ENCODE data around the gene XYLT2.

Gene XYLT2

GRCh38 chr17:50349243-50349600 lies 3.3 kb downstream of the XYLT2 start:
- no peaks in the 10 kb centered on the region for H3K9me3 Mint-ChIP-seq
- ATAC-seq (replicated peaks) (no peak), DNase-seq (no peak)
- peak overlapping the region; percentile 57 for H3K27ac Mint-ChIP-seq
- H3K36me3 Mint-ChIP-seq, result peaks cover 7 to 19% of the 10 kb centered on the region in 2 donors
- no peaks in the 10 kb centered on the region for H3K27me3 Mint-ChIP-seq
- H3K4me3 Mint-ChIP-seq, result no peak overlapping the region
- peaks cover 35 to 49% of the 10 kb centered on the region in 2 donors for H3K4me1 Mint-ChIP-seq

GRCh38 chr17:50350733-50351132 lies 4.8 kb downstream of the XYLT2 start:
- H3K27ac Mint-ChIP-seq, result no peak overlapping the region
- peaks cover 9 to 29% of the 10 kb centered on the region in 2 donors for H3K36me3 Mint-ChIP-seq
- no peak overlapping the region for H3K4me3 Mint-ChIP-seq
- peaks cover 29 to 43% of the 10 kb centered on the region in 2 donors for H3K4me1 Mint-ChIP-seq
- no peaks in the 10 kb centered on the region for H3K27me3 Mint-ChIP-seq
- DNase-seq (no peak), ATAC-seq (replicated peaks) (no peak)
- H3K9me3 Mint-ChIP-seq, result no peaks in the 10 kb centered on the region

DNA sequence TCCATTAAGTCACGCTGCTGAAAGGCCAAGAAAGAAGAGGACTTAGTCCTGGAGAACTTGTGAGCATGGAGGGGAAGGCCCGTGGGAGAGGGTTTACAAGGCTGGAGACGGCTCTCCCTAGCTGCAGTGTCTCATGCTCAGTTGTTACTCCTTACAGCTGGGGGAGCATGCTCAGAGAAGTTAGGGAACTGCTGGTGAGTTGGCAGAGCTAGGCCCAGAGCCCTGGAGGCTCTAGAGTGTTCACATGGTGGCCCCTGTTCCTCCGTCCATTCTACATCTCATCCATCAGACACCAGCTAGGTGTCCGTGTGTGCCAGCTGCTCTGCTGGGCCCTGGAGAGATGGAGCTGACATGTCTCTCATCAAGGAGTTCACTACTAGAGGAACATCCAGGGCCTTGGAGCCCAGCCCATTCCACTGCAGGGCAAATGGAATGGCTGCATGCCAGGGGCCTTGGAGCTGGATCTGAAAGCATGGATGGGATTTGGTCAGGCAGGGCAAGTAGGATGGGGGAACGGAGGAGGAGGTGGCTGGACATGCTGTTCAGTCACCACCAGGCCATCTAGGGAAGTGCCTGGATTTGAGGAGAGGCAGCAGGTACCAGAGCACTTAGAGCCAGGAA lies 6.3 kb downstream of the XYLT2 start:
- no peaks in the 10 kb centered on the region for H3K27me3 Mint-ChIP-seq
- peaks cover 9 to 34% of the 10 kb centered on the region in 2 donors for H3K36me3 Mint-ChIP-seq
- H3K9me3 Mint-ChIP-seq, result no peaks in the 10 kb centered on the region
- ATAC-seq (replicated peaks) (no peak), DNase-seq (no peak)
- no peak overlapping the region for H3K4me3 Mint-ChIP-seq
- peaks cover 23 to 34% of the 10 kb centered on the region in 2 donors for H3K4me1 Mint-ChIP-seq
- H3K27ac Mint-ChIP-seq, result no peak overlapping the region

DNA sequence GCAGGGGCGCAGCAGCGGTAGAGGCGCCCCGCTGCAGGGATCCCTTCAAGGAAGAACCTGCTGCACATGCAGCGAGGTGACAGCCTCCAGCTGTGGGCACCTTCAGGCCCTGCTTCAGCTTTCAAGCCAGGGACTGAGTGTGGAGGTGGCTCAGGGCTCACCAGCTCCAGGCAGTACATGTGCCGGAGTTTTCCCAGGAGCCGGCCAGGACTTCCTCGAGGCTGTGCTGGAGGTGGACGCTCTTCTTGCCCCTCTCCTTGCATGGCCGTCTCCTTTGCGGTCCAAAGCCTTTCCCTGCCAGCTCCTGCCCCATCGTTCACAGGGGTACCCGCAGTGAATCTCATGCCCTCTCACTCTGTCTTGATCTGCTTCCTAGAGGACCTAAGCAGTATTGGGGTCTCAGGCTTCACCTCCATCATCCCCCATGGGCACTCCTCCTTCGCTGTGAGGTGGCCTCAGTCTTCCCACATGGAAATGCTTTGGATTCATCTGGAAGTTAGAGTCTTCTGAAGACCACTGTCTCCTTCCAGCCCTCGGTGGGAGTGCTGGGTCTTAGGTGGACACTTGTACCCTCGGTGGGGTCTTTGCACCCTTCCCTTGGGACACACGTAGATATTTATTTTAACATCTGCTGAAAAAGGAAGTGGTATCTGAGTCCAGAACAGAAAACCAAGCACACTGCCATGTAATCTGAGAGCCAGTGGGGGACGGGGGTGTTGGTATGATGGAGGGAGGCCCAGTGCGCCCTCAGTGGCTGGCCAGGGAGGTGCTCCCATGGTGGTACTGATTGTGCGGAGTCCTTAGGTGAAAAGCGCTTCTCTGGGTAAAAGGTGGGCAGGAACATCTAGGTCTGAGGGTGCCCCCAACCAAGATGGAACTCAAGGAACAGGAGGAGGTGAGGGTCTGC lies 7.0 kb downstream of the XYLT2 start:
- ATAC-seq (replicated peaks), result no peak
- DNase-seq, result no peak
- H3K27ac Mint-ChIP-seq, result no peak overlapping the region
- H3K36me3 Mint-ChIP-seq, result peaks cover 11 to 34% of the 10 kb centered on the region in 2 donors
- H3K27me3 Mint-ChIP-seq, result no peaks in the 10 kb centered on the region
- H3K4me3 Mint-ChIP-seq, result no peak overlapping the region
- H3K4me1 Mint-ChIP-seq, result peaks cover 21 to 26% of the 10 kb centered on the region in 2 donors
- no peaks in the 10 kb centered on the region for H3K9me3 Mint-ChIP-seq

GRCh38 chr17:50353600-50354195 lies 7.8 kb downstream of the XYLT2 start:
- DNase-seq, result no peak
- ATAC-seq (replicated peaks), result no peak
- H3K4me1 Mint-ChIP-seq, result peaks cover 16 to 20% of the 10 kb centered on the region in 2 donors
- no peak overlapping the region for H3K4me3 Mint-ChIP-seq
- peaks cover 13 to 34% of the 10 kb centered on the region in 2 donors for H3K36me3 Mint-ChIP-seq
- no peaks in the 10 kb centered on the region for H3K9me3 Mint-ChIP-seq
- H3K27me3 Mint-ChIP-seq, result no peaks in the 10 kb centered on the region
- H3K27ac Mint-ChIP-seq, result no peak overlapping the region

DNA sequence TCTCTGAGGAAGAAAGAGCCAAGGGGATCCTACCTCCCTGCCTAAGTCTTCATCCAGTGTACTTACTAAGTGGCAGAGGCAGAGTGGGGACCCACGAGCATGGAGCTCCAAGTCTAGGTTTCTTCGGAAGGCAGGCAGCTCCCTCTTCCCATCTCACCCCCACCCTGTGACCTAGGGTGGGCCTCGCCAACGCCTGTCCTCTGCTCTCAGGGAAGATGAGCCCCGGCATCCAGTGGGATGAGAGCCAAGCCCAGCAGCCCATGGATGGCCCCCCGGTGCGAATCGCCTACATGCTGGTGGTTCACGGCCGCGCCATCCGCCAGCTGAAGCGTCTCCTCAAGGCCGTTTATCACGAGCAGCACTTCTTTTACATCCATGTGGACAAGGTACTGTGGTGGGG lies 8.3 kb downstream of the XYLT2 start:
- no peaks in the 10 kb centered on the region for H3K27me3 Mint-ChIP-seq
- H3K4me3 Mint-ChIP-seq, result no peak overlapping the region
- H3K27ac Mint-ChIP-seq, result no peak overlapping the region
- H3K36me3 Mint-ChIP-seq, result peaks cover 15 to 38% of the 10 kb centered on the region in 2 donors
- DNase-seq (no peak), ATAC-seq (replicated peaks) (no peak)
- no peaks in the 10 kb centered on the region for H3K9me3 Mint-ChIP-seq
- peaks cover 12 to 16% of the 10 kb centered on the region in 2 donors for H3K4me1 Mint-ChIP-seq

GRCh38 chr17:50354776-50355175 lies 8.8 kb downstream of the XYLT2 start:
- DNase-seq (no peak), ATAC-seq (replicated peaks) (no peak)
- Mint-ChIP-seq H3K27me3 (no peaks in the 10 kb centered on the region), H3K9me3 (no peaks in the 10 kb centered on the region), H3K4me3 (no peak overlapping the region), H3K36me3 (peaks cover 17 to 40% of the 10 kb centered on the region in 2 donors), H3K4me1 (peaks cover 10 to 15% of the 10 kb centered on the region in 2 donors), H3K27ac (no peak overlapping the region)

GRCh38 chr17:50355336-50355700 lies 9.4 kb downstream of the XYLT2 start:
- no peaks in the 10 kb centered on the region for H3K9me3 Mint-ChIP-seq
- no peak overlapping the region for H3K27ac Mint-ChIP-seq
- no peaks in the 10 kb centered on the region for H3K27me3 Mint-ChIP-seq
- DNase-seq (no peak), ATAC-seq (replicated peaks) (no peak)
- no peak overlapping the region for H3K4me3 Mint-ChIP-seq
- H3K36me3 Mint-ChIP-seq, result peaks cover 17 to 43% of the 10 kb centered on the region in 2 donors
- peaks cover 10 to 15% of the 10 kb centered on the region in 2 donors for H3K4me1 Mint-ChIP-seq

DNA sequence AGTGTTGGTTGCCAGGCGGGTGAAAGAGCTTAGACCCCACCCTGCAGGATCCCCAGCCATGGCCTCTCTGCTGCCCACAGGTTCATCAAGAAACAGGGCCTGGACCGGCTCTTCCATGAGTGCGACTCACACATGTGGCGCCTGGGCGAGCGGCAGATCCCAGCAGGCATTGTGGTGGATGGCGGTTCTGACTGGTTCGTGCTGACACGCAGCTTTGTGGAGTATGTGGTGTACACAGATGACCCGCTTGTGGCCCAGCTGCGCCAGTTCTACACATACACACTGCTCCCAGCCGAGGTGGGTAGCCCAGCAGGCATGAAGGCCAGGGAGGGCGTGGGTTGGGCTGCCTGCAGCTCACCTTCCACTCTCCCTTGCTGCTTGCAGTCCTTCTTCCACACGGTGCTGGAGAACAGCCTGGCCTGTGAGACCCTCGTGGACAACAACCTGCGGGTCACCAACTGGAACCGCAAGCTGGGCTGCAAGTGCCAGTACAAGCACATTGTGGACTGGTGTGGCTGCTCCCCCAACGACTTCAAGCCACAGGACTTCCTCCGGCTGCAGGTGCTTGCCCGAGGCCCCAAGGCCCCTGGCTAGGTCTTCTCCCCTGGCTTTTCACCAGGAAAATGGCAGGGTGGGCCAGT lies 9.9 kb downstream of the XYLT2 start:
- DNase-seq, result no peak
- Mint-ChIP-seq H3K4me1 (peaks cover 7 to 10% of the 10 kb centered on the region in 2 donors), H3K27me3 (no peaks in the 10 kb centered on the region), H3K9me3 (no peaks in the 10 kb centered on the region), H3K27ac (no peak overlapping the region), H3K36me3 (peaks cover 20 to 46% of the 10 kb centered on the region in 2 donors), H3K4me3 (no peak overlapping the region)
- ATAC-seq (replicated peaks), result no peak

- DNase-seq, result no peak
Measured at GRCh38 chr17:50356418-50356817, 10.5 kb downstream of the XYLT2 start.

DNA sequence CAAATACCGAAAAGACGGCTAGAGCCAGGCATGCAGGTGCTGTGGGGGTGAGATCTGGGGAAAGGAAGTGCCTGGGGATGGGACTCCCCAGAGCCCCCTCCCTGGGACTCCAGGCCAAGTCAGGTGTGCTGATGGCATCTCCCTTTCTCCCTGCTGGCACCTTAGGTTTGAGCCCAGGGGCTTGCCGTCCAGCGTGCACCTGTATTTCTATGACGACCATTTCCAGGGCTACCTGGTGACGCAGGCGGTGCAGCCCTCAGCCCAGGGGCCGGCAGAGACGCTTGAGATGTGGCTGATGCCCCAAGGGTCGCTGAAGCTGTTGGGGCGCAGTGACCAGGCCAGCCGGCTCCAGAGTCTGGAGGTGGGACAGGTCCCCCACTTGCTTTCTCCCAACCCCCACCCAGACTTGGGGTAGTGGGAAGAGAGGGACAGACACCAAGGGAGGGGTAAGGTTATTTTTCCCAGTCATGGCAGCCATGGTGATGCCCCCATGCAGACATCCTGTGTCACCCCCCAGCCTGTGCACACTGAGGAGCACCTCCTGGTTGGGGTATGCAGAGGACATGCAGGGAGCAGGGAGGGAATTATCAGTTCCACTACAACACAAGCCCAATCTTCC lies 11.1 kb downstream of the XYLT2 start:
- no peaks in the 10 kb centered on the region for H3K27me3 Mint-ChIP-seq
- no peaks in the 10 kb centered on the region for H3K9me3 Mint-ChIP-seq
- H3K36me3 Mint-ChIP-seq, result peaks cover 23 to 41% of the 10 kb centered on the region in 2 donors
- DNase-seq (no peak), ATAC-seq (replicated peaks) (no peak)
- H3K4me3 Mint-ChIP-seq, result no peak overlapping the region
- peaks cover 3 to 11% of the 10 kb centered on the region in 2 donors for H3K4me1 Mint-ChIP-seq
- H3K27ac Mint-ChIP-seq, result no peak overlapping the region

More at GRCh38 chr17:50356418-50356817, 10.5 kb downstream of the XYLT2 start:
- Mint-ChIP-seq H3K9me3 (no peaks in the 10 kb centered on the region), H3K27me3 (no peaks in the 10 kb centered on the region), H3K4me1 (peaks cover 4 to 6% of the 10 kb centered on the region in 2 donors), H3K27ac (no peak overlapping the region), H3K4me3 (no peak overlapping the region), H3K36me3 (peaks cover 21 to 43% of the 10 kb centered on the region in 2 donors)
- no peak for ATAC-seq (replicated peaks)

GRCh38 chr17:50358177-50358576 lies 12.3 kb downstream of the XYLT2 start:
- ATAC-seq (replicated peaks), result no peak
- Mint-ChIP-seq H3K27me3 (no peaks in the 10 kb centered on the region), H3K4me1 (peaks cover 9 to 14% of the 10 kb centered on the region in 2 donors), H3K4me3 (no peak overlapping the region), H3K27ac (no peak overlapping the region), H3K9me3 (no peaks in the 10 kb centered on the region), H3K36me3 (peaks cover 21 to 37% of the 10 kb centered on the region in 2 donors)
- no peak for DNase-seq

DNA sequence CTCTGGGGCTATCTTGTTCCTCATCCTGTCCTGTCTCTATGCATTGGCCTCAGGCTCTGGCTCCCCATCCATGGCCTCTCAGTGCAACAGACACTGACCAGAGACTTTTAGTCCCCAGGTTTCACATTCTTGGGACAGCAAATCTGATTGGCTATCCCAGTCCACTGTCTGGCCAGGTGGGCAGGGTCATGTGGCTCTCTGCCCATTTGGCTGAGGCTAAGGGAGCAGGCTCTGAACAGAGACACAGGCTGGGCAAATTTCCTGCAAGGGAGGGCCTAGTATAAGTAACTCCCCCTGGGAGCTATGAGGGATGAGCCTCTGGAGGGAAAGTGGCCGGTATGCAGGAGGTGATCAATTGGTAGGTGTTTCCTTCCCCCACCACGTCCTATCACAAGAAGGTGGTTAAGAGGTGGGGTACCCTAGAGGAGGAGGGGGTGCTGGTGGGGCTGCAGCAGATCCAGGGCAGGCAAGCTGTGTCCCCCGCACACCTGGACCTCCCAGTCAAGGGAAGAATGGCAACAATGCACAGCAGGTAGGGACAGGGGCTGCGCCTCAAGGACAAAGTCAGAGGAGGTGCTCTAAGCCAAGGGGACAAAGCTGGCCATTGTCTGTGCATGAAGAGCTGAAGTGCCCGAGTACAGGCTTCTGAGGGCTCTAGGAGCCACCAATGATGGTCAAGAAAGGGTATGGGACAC lies 13.2 kb downstream of the XYLT2 start:
- Mint-ChIP-seq H3K27me3 (no peaks in the 10 kb centered on the region), H3K4me3 (no peak overlapping the region), H3K27ac (no peak overlapping the region), H3K36me3 (peaks cover 19 to 31% of the 10 kb centered on the region in 2 donors), H3K9me3 (no peaks in the 10 kb centered on the region), H3K4me1 (peaks cover 9 to 10% of the 10 kb centered on the region in 2 donors)
- ATAC-seq (replicated peaks), result no peak
- no peak for DNase-seq

All from stimulated activated naive B cell treated with anti-CD40 and anti-IgM and Interleukin-4, amounts not matched to agents 10 μg/mL and 1 μg/mL and 100 μg/mL, for 72 hours (primary cell).